Left lobe of liver (tissue), 2 donors: Measurements from ENCODE around the gene LPAR5. TPM values are rescaled to one million over a fixed set of nuclear protein-coding genes. Genes with fewer than 3 reads are reported as not detected.
"Not testable (repeated sequence)": the region's sequence is repeated elsewhere in the genome, so short reads cannot be mapped to it uniquely, and the experiment has no call there.

Experiments
- ATAC-seq: fragments of 200-7000 bp; cut with Tn5 transposase; one replicate; pipeline ENCODE4 v1.9.1; 2020; ENCODE audit warnings: mild to moderate bottlenecking, moderate library complexity
- DNase-seq: peaks from one replicate; pipeline ENCODE4 v3.0.0-alpha.2; 2020; ENCODE audit warnings: low spot score
- total RNA-seq: library from RNA; stranded (reverse); gene quantifications from one replicate; pipeline ENCODE4 v1.2.1, GENCODE V29; 2021
- donor health status: DM: no; HTN: no; CAD: no; lungs with moderate emphysema.
- donor health status: DM: no; HTN: yes; CAD: no.

LPAR5 gene
- total RNA-seq, 1 donor from 2014 or later, result 0.88 TPM

GRCh38 chr12:6608592-6609281 lies 27.0 kb downstream of the LPAR5 start:
- ATAC-seq (no peak), DNase-seq (no peak)

GRCh38 chr12:6607751-6608591 lies 27.8 kb downstream of the LPAR5 start:
- ATAC-seq, result peak; percentile 3
- DNase-seq, result no peak

- peak; percentile 73 for DNase-seq
- peak; percentile 55 for ATAC-seq
Observed at GRCh38 chr12:6606331-6607131, 29.2 kb downstream of the LPAR5 start.

- DNase-seq (no peak), ATAC-seq (peak; percentile 8)
Observed at GRCh38 chr12:6605421-6606330, 30.1 kb downstream of the LPAR5 start.

- ATAC-seq (peak; percentile 10), DNase-seq (peak; percentile 60)
Observed at GRCh38 chr12:6604259-6605029, 31.3 kb downstream of the LPAR5 start.

GRCh38 chr12:6603095-6603567 lies 32.6 kb downstream of the LPAR5 start:
- ATAC-seq (no peak), DNase-seq (no peak)

GRCh38 chr12:6602526-6602925 lies 33.2 kb downstream of the LPAR5 start:
- no peak for ATAC-seq
- no peak for DNase-seq

GRCh38 chr12:6595673-6596072 lies 40.1 kb downstream of the LPAR5 start:
- not testable (repeated sequence) for ATAC-seq, DNase-seq

GRCh38 chr12:6592087-6592486 lies 43.7 kb downstream of the LPAR5 start:
- no peak for ATAC-seq

GRCh38 chr12:6586569-6586968 lies 49.2 kb downstream of the LPAR5 start:
- DNase-seq, ATAC-seq: not testable (repeated sequence)

More at GRCh38 chr12:6592087-6592486, 43.7 kb downstream of the LPAR5 start:
- DNase-seq, result no peak

GRCh38 chr12:6584293-6584692 lies 51.5 kb downstream of the LPAR5 start:
- no peak for ATAC-seq
- DNase-seq, result no peak

GRCh38 chr12:6582959-6583358 lies 52.8 kb downstream of the LPAR5 start:
- ATAC-seq, result no peak
- no peak for DNase-seq

GRCh38 chr12:6582196-6582595 lies 53.6 kb downstream of the LPAR5 start:
- ATAC-seq (no peak), DNase-seq (no peak)

GRCh38 chr12:6575648-6576047 lies 60.1 kb downstream of the LPAR5 start:
- ATAC-seq, result peak; percentile 19

GRCh38 chr12:6574576-6575295 lies 61.0 kb downstream of the LPAR5 start:
- ATAC-seq, result no peak
- no peak for DNase-seq

More at GRCh38 chr12:6575648-6576047, 60.1 kb downstream of the LPAR5 start:
- DNase-seq, result no peak

- ATAC-seq (no peak), DNase-seq (no peak)
Observed at GRCh38 chr12:6573001-6573400, 62.8 kb downstream of the LPAR5 start.

- peak; percentile 39 for ATAC-seq
- peak; percentile 58 for DNase-seq
Observed at GRCh38 chr12:6570264-6570887, 65.4 kb downstream of the LPAR5 start.

- DNase-seq (no peak), ATAC-seq (no peak)
Observed at GRCh38 chr12:6569786-6570185, 66.0 kb downstream of the LPAR5 start.
